ENCODE results near the gene PLP2.

The PLP2 gene

GRCh38 chrX:49212209-49212608 lies 40.5 kb downstream of the PLP2 start:
- no peak for DNase-seq

GRCh38 chrX:49212861-49213260 lies 41.2 kb downstream of the PLP2 start:
- DNase-seq, result no peak

- no peak for DNase-seq
These were observed 42.7 kb downstream of the PLP2 start for GRCh38 chrX:49214416-49214815.

GRCh38 chrX:49214996-49215526 lies 43.4 kb downstream of the PLP2 start:
- DNase-seq, result no peak

- no peak for DNase-seq
These were observed 48.4 kb downstream of the PLP2 start for GRCh38 chrX:49220100-49220499.

GRCh38 chrX:49221868-49222267 lies 50.2 kb downstream of the PLP2 start:
- no peak for DNase-seq
